Neural cell (in vitro differentiated cells): Measurements from ENCODE around the gene ZNF224. TPM values are rescaled to one million over a fixed set of nuclear protein-coding genes. Genes with fewer than 3 reads are reported as not detected.

Source experiments
- H2AFZ ChIP-seq: fragments of 200-600, 300-800 bp; sonication (generic), shearing (Covaris generic); 2 replicates; pipeline ENCODE4 v1.6.0; 2014; ENCODE audit warnings: low read depth, mild to moderate bottlenecking, antibody characterized with exemption, low read length, moderate library complexity
- H3F3A ChIP-seq: fragments of 200-600 bp; shearing (Covaris generic); 2 replicates; pipeline ENCODE4 v1.6.1; 2016; ENCODE audit warnings: mild to moderate bottlenecking, moderate library complexity, mixed read lengths, antibody characterized with exemption, low read length; ENCODE audit not compliant: insufficient read depth, poor library complexity, severe bottlenecking
- H3K27ac ChIP-seq: fragments of 200-600, 300-800 bp; sonication (generic), shearing (Covaris generic); 2 replicates; pipeline ENCODE4 v1.5.1; 2014; ENCODE audit warnings: mild to moderate bottlenecking, low read length, moderate library complexity
- H3K27me3 ChIP-seq: fragments of 300-800, 200-600 bp; sonication (generic), shearing (Covaris generic); 2 replicates; pipeline ENCODE4 v1.6.0; 2014; ENCODE audit warnings: mild to moderate bottlenecking, low read depth, low read length, moderate library complexity; ENCODE audit not compliant: insufficient read depth
- H3K36me3 ChIP-seq: fragments of 300-800, 200-600 bp; sonication (generic), shearing (Covaris generic); 2 replicates; pipeline ENCODE4 v1.5.1; 2014; ENCODE audit warnings: mild to moderate bottlenecking, antibody characterized with exemption, low read length, moderate library complexity; ENCODE audit not compliant: insufficient read depth
- H3K4me2 ChIP-seq: fragments of 300-800, 200-600 bp; sonication (generic), shearing (Covaris generic); 2 replicates; pipeline ENCODE4 v1.6.0; 2014; ENCODE audit warnings: mild to moderate bottlenecking, low read length
- H3K4me3 ChIP-seq: fragments of 300-800, 200-600 bp; sonication (generic), shearing (Covaris generic); 2 replicates; pipeline ENCODE4 v1.5.1; 2014; ENCODE audit warnings: mild to moderate bottlenecking, low read length, moderate library complexity
- H3K79me2 ChIP-seq: fragments of 200-600 bp; shearing (Covaris generic); replicated peaks from 2 replicates; pipeline ENCODE4 v1.6.0; 2014; ENCODE audit warnings: mild to moderate bottlenecking, low read length, moderate library complexity; ENCODE audit not compliant: insufficient read depth
- H3K9ac ChIP-seq: fragments of 300-800, 200-600 bp; sonication (generic), shearing (Covaris generic); 2 replicates; pipeline ENCODE4 v1.6.1; 2016; ENCODE audit warnings: mild to moderate bottlenecking, low read length, mixed read lengths
- H3K9me2 ChIP-seq: fragments of 200-600 bp; shearing (Covaris generic); 2 replicates; pipeline ENCODE4 v1.6.1; 2016; ENCODE audit warnings: mild to moderate bottlenecking, low read length, mixed read lengths; ENCODE audit not compliant: insufficient read depth
- H3K9me3 ChIP-seq: fragments of 200-600, 300-800 bp; sonication (generic), shearing (Covaris generic); 2 replicates; pipeline ENCODE4 v1.6.1; 2016; ENCODE audit warnings: mild to moderate bottlenecking, mixed run types, low read length, moderate library complexity, mixed read lengths
- H4K20me1 ChIP-seq: fragments of 200-600 bp; shearing (Covaris generic); 2 replicates; pipeline ENCODE4 v1.6.1; 2016; ENCODE audit warnings: mild to moderate bottlenecking, mixed run types; ENCODE audit not compliant: insufficient read depth
- CTCF ChIP-seq: fragments of 450-650 bp; IDR thresholded peaks from 2 replicates; pipeline ENCODE4 v1.5.1; 2014; ENCODE audit warnings: antibody characterized with exemption, mild to moderate bottlenecking, moderate library complexity; ENCODE audit not compliant: poor library complexity, severe bottlenecking
- EP300 ChIP-seq: fragments of 450-650 bp; conservative IDR thresholded peaks from 2 replicates; pipeline ENCODE4 v1.6.1; 2014; ENCODE audit warnings: antibody characterized with exemption, mild to moderate bottlenecking, moderate library complexity; ENCODE audit not compliant: poor library complexity, severe bottlenecking
- EZH2 ChIP-seq: fragments of 200-600, 300-800 bp; shearing (Covaris generic), sonication (generic); IDR thresholded peaks from 2 replicates; pipeline ENCODE4 v1.6.1; 2014; ENCODE audit warnings: antibody characterized with exemption, low read length, borderline replicate concordance, mild to moderate bottlenecking; ENCODE audit not compliant: insufficient read depth, poor library complexity, severe bottlenecking
- MXI1 ChIP-seq: fragments of 450-650 bp; conservative IDR thresholded peaks from 2 replicates; pipeline ENCODE4 v1.6.1; 2014; ENCODE audit warnings: antibody characterized with exemption, mild to moderate bottlenecking; ENCODE audit not compliant: poor library complexity, severe bottlenecking
- POLR2AphosphoS5 ChIP-seq: IDR thresholded peaks from 2 replicates; pipeline ENCODE4 v1.6.1; 2012
- RAD21 ChIP-seq: fragments of 450-650 bp; conservative IDR thresholded peaks from 2 replicates; pipeline ENCODE4 v1.6.1; 2014; ENCODE audit warnings: antibody characterized with exemption, mild to moderate bottlenecking, moderate library complexity
- REST ChIP-seq: IDR thresholded peaks from 2 replicates; pipeline ENCODE4 v1.6.1; 2012; ENCODE audit warnings: borderline replicate concordance
- SMC3 ChIP-seq: fragments of 450-650 bp; conservative IDR thresholded peaks from 2 replicates; pipeline ENCODE4 v1.6.1; 2014; ENCODE audit warnings: antibody characterized with exemption, mild to moderate bottlenecking, moderate library complexity; ENCODE audit not compliant: poor library complexity
- TAF1 ChIP-seq: IDR thresholded peaks from 2 replicates; pipeline ENCODE4 v1.6.1; 2012; ENCODE audit warnings: low read depth
- polyA plus RNA-seq: library from polyadenylated mRNA; depleted of rRNA; stranded (reverse); fragments of >200 nt; gene quantifications from 2 replicates; pipeline ENCODE4 v1.2.3, GENCODE V29; 2014

ZNF224 gene
- polyA plus RNA-seq, 1 donor from 2014 or later, result 41.8 TPM

DNA sequence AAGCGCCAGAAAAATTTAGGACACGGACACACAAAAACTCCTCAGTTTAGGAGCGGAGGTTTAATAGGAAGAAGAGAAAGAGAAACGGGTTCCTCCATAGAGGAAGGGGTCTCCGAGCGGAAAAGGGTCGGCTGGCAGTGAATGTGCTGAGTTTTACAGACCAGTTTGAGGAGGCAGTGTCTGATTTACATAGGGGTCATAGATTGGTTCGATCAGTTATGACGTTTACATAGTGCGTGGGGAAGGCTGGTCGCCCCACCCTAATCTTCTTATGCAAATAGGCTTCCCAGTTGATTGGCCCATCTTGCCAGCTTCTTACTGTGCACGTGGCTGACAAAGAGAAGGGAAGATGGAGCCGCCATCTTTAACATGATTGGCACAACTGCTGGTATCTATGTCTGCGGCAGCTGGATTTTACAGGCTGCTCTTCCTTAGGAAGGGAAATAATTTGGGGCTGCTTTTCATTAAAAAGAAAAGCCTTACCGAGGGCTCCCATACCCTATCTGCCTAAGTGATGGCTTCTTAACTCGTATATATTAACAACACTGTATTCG, 17.8 kb downstream of the ZNF224 start:
- TF ChIP-seq MXI1 (no peak), POLR2AphosphoS5 (peak; percentile 10)
- Histone ChIP-seq H3K9me2 (no peaks in the 10 kb centered on the region), H3K4me2 (peak overlapping the region; percentile 72), H3K36me3 (peaks cover 15% of the 10 kb centered on the region), H3F3A (no peaks in the 10 kb centered on the region), H3K27me3 (no peaks in the 10 kb centered on the region), H3K27ac (peak overlapping the region; percentile 49), H2AFZ (no peak overlapping the region), H3K9me3 (no peaks in the 10 kb centered on the region), H3K79me2 (peaks cover 12% of the 10 kb centered on the region), H3K9ac (peak overlapping the region; percentile 55), H4K20me1 (no peaks in the 10 kb centered on the region), H3K4me3 (peak overlapping the region; percentile 69)

DNA sequence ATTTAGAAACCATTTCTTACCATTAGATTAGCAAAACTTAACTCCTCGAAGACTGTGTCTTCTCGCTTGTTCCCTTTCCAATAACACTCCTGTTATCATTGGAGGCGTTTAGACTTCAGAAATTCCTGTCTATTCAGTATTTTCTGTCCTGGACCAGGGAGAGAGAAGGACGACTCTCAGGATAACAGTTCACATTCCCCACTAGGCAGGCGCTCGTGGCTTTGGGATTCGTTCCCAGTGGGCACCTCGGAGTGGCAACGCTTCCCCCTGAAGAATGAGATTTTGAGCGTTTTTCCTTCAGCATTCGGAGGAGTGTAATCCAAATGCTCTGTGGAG, 18.6 kb downstream of the ZNF224 start:
- peak overlapping the region; percentile 49 for H3K27ac ChIP-seq
- peak overlapping the region; percentile 55 for H3K9ac ChIP-seq
- peak overlapping the region; percentile 69 for H3K4me3 ChIP-seq
- H3K4me2 ChIP-seq, result peak overlapping the region; percentile 72
- no peak for TF ChIP-seq REST
- no peak for TF ChIP-seq TAF1
- no peak for TF ChIP-seq EP300
- no peak for TF ChIP-seq SMC3
- TF ChIP-seq MXI1, result no peak
- no peak for TF ChIP-seq EZH2
- no peak for TF ChIP-seq CTCF
- TF ChIP-seq RAD21, result no peak
- TF ChIP-seq POLR2AphosphoS5, result no peak
- peaks cover 8% of the 10 kb centered on the region for H3K36me3 ChIP-seq
- H3K9me3 ChIP-seq, result no peaks in the 10 kb centered on the region
- no peaks in the 10 kb centered on the region for H4K20me1 ChIP-seq
- no peaks in the 10 kb centered on the region for H3K27me3 ChIP-seq
- peak overlapping the region; percentile 31 for H2AFZ ChIP-seq
- H3K79me2 ChIP-seq, result peaks cover 12% of the 10 kb centered on the region
- H3K9me2 ChIP-seq, result no peaks in the 10 kb centered on the region
- no peaks in the 10 kb centered on the region for H3F3A ChIP-seq
